ENCODE measurements around the gene GMPR2. TPM values are rescaled to one million over a fixed set of nuclear protein-coding genes. Genes with fewer than 3 reads are reported as not detected.

The GMPR2 gene
- total RNA-seq, 6 experiments from 2014 or later, result 26.2 to 40.2 (median 34.2) TPM

DNA sequence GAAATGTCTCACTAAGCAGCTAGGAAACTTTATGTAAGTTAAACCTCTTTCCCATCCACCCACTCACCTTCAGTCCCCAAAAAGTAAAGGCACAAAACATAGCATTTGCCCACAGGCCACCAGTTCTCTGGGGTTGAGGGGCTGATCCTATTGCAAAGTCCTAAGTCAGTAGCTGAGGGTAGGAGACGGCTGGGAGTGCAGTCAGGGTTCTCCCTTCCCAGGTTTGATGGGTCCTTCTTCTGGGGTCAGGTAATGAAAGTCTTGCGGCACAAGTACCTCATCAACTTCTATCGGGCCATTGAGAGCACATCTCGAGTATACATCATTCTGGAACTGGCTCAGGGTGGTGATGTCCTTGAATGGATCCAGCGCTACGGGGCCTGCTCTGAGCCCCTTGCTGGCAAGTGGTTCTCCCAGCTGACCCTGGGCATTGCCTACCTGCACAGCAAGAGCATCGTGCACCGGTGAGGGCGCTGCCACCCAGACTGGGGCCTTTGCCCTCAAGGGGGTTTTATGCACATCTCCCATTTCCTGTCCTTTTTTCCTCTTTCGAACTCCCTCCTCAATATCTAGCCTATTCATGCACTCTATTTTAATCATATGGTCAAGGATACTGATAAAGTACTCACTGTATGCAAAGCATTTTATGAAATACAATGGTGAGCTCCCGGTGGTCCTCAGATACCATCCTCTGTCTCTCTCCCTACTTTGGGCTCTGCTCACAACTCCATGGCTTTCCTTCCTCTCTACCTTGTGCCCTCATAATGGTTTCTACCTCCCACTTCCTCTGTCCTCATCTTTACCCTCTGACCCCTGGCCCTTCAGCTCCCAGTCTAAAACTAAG lies 26.2 kb upstream of the GMPR2 start:
- ATAC-seq (no peak), DNase-seq (no peak)
- intact Hi-C loops (cut with DNase I), result no loop called here
- H3K4me3 ChIP-seq, result no peak overlapping the region
- 100% methylated on average over 5 of the region's 11 CpGs for WGBS (ENCODE audit: insufficient coverage, low coverage, low lambda C conversion rate, missing lambda C conversion rate)
- H3K9me3 ChIP-seq, result no peaks in the 10 kb centered on the region
- H3K27ac ChIP-seq, result no peak overlapping the region
- H3K4me1 ChIP-seq, result no peaks in the 10 kb centered on the region
- TF ChIP-seq, protein P1, sequence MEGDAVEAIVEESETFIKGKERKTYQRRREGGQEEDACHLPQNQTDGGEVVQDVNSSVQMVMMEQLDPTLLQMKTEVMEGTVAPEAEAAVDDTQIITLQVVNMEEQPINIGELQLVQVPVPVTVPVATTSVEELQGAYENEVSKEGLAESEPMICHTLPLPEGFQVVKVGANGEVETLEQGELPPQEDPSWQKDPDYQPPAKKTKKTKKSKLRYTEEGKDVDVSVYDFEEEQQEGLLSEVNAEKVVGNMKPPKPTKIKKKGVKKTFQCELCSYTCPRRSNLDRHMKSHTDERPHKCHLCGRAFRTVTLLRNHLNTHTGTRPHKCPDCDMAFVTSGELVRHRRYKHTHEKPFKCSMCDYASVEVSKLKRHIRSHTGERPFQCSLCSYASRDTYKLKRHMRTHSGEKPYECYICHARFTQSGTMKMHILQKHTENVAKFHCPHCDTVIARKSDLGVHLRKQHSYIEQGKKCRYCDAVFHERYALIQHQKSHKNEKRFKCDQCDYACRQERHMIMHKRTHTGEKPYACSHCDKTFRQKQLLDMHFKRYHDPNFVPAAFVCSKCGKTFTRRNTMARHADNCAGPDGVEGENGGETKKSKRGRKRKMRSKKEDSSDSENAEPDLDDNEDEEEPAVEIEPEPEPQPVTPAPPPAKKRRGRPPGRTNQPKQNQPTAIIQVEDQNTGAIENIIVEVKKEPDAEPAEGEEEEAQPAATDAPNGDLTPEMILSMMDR (IDR thresholded peaks at IDR 0.05), result no peak
- TF ChIP-seq POLR2A (IDR thresholded peaks at IDR 0.05), result no peak
- H3K36me3 ChIP-seq, result peaks cover 0 to 56% (median 2%) of the 10 kb centered on the region in 4 donors
- no peaks in the 10 kb centered on the region for H3K27me3 ChIP-seq

DNA sequence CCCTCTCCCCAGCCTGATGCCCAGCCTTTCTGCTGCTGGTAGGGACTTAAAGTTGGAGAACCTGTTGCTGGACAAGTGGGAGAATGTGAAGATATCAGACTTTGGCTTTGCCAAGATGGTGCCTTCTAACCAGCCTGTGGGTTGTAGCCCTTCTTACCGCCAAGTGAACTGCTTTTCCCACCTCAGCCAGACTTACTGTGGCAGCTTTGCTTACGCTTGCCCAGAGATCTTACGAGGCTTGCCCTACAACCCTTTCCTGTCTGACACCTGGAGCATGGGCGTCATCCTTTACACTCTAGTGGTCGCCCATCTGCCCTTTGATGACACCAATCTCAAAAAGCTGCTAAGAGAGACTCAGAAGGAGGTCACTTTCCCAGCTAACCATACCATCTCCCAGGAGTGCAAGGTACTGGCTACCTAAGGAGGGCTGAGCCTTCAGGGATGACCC lies 25.6 kb upstream of the GMPR2 start:
- Histone ChIP-seq H3K27ac (no peak overlapping the region), H3K4me1 (no peaks in the 10 kb centered on the region), H3K4me3 (no peak overlapping the region), H3K9me3 (no peaks in the 10 kb centered on the region), H3K36me3 (peaks cover 0 to 57% (median 2%) of the 10 kb centered on the region in 4 donors), H3K27me3 (no peaks in the 10 kb centered on the region)
- ATAC-seq (no peak), DNase-seq (no peak)
- TF ChIP-seq, protein P1 (IDR thresholded peaks at IDR 0.05), result no peak
- no peak for TF ChIP-seq POLR2A (IDR thresholded peaks at IDR 0.05)
- WGBS (ENCODE audit: insufficient coverage, low coverage, low lambda C conversion rate, missing lambda C conversion rate), result 83% methylated on average over 1 of the region's 5 CpGs
- intact Hi-C loops (cut with DNase I), result no loop called here

DNA sequence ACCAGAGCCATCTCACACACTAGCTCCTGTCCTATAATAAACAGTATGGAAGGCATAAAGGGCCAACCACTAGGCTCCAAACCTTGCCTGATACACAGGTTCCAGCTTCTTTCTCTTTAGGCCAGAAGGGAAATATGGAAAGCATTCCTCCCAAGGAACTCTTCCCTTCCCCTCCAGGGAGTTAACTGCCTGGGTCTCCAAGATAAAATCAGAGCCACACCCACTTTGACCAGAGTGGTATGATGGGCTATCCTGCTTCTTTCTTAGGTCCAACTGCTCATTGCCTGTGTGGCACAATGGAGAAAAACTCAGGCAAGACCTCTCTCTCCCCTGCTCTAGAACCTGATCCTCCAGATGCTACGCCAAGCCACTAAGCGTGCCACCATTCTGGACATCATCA lies 25.1 kb upstream of the GMPR2 start:
- TF ChIP-seq POLR2A (IDR thresholded peaks at IDR 0.05), result no peak
- TF ChIP-seq, protein P1 (IDR thresholded peaks at IDR 0.05), result no peak
- Histone ChIP-seq H3K4me3 (no peak overlapping the region), H3K27ac (no peak overlapping the region), H3K9me3 (no peaks in the 10 kb centered on the region), H3K36me3 (peaks cover 0 to 57% (median 2%) of the 10 kb centered on the region in 4 donors), H3K27me3 (no peaks in the 10 kb centered on the region), H3K4me1 (no peaks in the 10 kb centered on the region)
- intact Hi-C loops (cut with DNase I), result no loop called here
- ATAC-seq (no peak), DNase-seq (no peak)
- 100% methylated on average over 2 of the region's 2 CpGs for WGBS (ENCODE audit: insufficient coverage, low coverage, low lambda C conversion rate, missing lambda C conversion rate)

DNA sequence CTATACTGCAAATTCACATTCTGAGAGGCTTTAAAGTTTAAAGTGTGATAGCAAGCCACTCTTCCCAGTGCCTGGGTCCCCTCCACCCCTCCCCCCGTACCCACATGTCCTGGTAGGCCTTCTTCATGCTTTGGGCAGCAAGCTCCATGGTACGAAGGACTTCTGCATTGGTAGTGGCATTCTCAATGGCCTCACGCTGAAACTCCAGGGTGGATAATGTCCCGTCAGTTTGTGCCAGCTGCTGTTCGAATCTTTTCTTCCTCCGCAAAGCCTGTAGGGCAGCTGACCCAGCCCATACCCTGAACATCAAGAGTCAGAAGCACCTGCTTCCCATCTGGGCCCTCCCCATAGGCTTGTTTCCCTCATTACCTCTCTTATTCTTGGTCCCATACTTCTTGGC lies 21.4 kb upstream of the GMPR2 start:
- intact Hi-C loops (cut with DNase I), result no loop called here
- WGBS (ENCODE audit: insufficient coverage, low coverage, low lambda C conversion rate, missing lambda C conversion rate), result 89% methylated on average over 5 of the region's 6 CpGs
- ATAC-seq (no peak), DNase-seq (no peak)
- peaks cover 0 to 5% (median 1%) of the 10 kb centered on the region in 4 donors for H3K4me1 ChIP-seq
- TF ChIP-seq POLR2A (IDR thresholded peaks at IDR 0.05), result no peak
- TF ChIP-seq, protein P1 (IDR thresholded peaks at IDR 0.05), result no peak
- H3K27ac ChIP-seq, result no peak overlapping the region
- no peaks in the 10 kb centered on the region for H3K27me3 ChIP-seq
- no peak overlapping the region for H3K4me3 ChIP-seq
- no peaks in the 10 kb centered on the region for H3K9me3 ChIP-seq
- H3K36me3 ChIP-seq, result peaks cover 0 to 48% (median 2%) of the 10 kb centered on the region in 4 donors
